Thyroid gland (tissue), 4 donors: ENCODE data around the gene SPAG17. TPM values are rescaled to one million over a fixed set of nuclear protein-coding genes. Genes with fewer than 3 reads are reported as not detected.

Source experiments
- DNase-seq, 2 donors: peaks; one replicate each; pipeline ENCODE4 v3.0.0-alpha.2; 2019
- H3K27ac ChIP-seq, 3 donors: fragments of 200-600 bp; sonication (generic); 1 replicate in 2 of 3; 2 replicates in 1 of 3; pipeline ENCODE4 v1.5.1; 2016 to 2019; ENCODE audit warnings: mild to moderate bottlenecking in 1 of 3, moderate library complexity in 1 of 3
- H3K27me3 ChIP-seq: fragments of 200-600 bp; sonication (generic); one replicate; pipeline ENCODE4 v1.5.1; 2019
- H3K36me3 ChIP-seq, 2 donors: fragments of 200-600 bp; sonication (generic); one replicate each; pipeline ENCODE4 v1.5.1; 2016 to 2019
- H3K4me1 ChIP-seq, 2 donors: fragments of 200-600 bp; sonication (generic); one replicate each; pipeline ENCODE4 v1.5.1; 2017 to 2019
- H3K4me3 ChIP-seq, 3 donors: fragments of 200-600 bp; sonication (generic); replicated peaks in 1 of 3; 1 replicate in 2 of 3; 2 replicates in 1 of 3; pipeline ENCODE4 v1.5.1; 2016; ENCODE audit warnings: mild to moderate bottlenecking in 1 of 3
- H3K9me3 ChIP-seq: fragments of 200-600 bp; sonication (generic); one replicate; pipeline ENCODE4 v1.5.1; 2017
- POLR2A ChIP-seq, 2 donors: fragments of 450-650 bp; IDR thresholded peaks; one replicate each; pipeline ENCODE4 v1.6.1; 2017; ENCODE audit warnings: antibody characterized with exemption in 2 of 2, mild to moderate bottlenecking in 2 of 2, moderate library complexity in 1 of 2
- WGBS, 2 donors: methylation state at CpG; one replicate each; pipeline ENCODE4 v1.1.5; 2017; 5-methylcytosine and 5-hydroxymethylcytosine counted together
- intact Hi-C: fragments of 100-400 bp; cut with DNase I; formaldehyde crosslinking; loops from one replicate; pipeline ENCODE4 v1.15.1; 2023
- total RNA-seq, 4 donors: library from RNA; depleted of rRNA; stranded (reverse); fragments of >200 nt; gene quantifications; one replicate each; pipeline ENCODE4 v1.2.3, GENCODE V29; 2016
- TF ChIP-seq, protein P1 (sequence below), 6 experiments: fragments of 200-600 bp in 3 of 6; fragments of 450-650 bp in 3 of 6; sonication (generic) in 3 of 6; IDR thresholded peaks; one replicate each; pipeline ENCODE4 v1.5.1; 2016 to 2019; ENCODE audit warnings: antibody characterized with exemption in 6 of 6, mild to moderate bottlenecking in 2 of 6, inconsistent platforms in 1 of 6, moderate library complexity in 1 of 6

Gene SPAG17
- total RNA-seq, 4 donors from 2014 or later: 0.81 to 14.6 (median 8.5) TPM

DNA sequence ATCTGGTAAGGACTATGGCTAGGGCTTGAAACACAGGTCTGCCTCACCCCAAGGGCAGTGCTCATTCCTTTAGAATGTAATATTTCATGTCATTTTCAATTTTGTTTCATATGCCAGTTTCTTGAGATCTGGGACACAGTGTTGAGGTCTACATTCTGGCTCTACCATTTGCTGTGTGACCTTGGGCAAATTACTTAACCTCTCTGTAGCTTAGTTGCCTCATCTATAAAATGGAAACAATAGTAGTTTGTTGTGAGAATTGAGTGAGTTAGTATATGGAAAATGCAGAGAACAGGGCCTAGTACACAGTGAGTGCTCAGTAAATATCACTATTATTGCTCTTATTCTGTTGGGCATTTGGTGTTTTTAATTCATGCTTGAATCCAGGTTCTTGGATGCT is 171.1 kb downstream of the SPAG17 start:
- TF ChIP-seq POLR2A (IDR thresholded peaks at IDR 0.05): no peak
- TF ChIP-seq, protein P1, sequence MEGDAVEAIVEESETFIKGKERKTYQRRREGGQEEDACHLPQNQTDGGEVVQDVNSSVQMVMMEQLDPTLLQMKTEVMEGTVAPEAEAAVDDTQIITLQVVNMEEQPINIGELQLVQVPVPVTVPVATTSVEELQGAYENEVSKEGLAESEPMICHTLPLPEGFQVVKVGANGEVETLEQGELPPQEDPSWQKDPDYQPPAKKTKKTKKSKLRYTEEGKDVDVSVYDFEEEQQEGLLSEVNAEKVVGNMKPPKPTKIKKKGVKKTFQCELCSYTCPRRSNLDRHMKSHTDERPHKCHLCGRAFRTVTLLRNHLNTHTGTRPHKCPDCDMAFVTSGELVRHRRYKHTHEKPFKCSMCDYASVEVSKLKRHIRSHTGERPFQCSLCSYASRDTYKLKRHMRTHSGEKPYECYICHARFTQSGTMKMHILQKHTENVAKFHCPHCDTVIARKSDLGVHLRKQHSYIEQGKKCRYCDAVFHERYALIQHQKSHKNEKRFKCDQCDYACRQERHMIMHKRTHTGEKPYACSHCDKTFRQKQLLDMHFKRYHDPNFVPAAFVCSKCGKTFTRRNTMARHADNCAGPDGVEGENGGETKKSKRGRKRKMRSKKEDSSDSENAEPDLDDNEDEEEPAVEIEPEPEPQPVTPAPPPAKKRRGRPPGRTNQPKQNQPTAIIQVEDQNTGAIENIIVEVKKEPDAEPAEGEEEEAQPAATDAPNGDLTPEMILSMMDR (IDR thresholded peaks at IDR 0.05): no peak
- H3K9me3 ChIP-seq: no peaks in the 10 kb centered on the region
- intact Hi-C loops: no loop called here
- no peak overlapping the region for H3K4me3 ChIP-seq
- DNase-seq: no peak
- H3K27me3 ChIP-seq: no peaks in the 10 kb centered on the region
- no peak overlapping the region for H3K27ac ChIP-seq
- H3K4me1 ChIP-seq: no peaks in the 10 kb centered on the region
- H3K36me3 ChIP-seq: no peaks in the 10 kb centered on the region

DNA sequence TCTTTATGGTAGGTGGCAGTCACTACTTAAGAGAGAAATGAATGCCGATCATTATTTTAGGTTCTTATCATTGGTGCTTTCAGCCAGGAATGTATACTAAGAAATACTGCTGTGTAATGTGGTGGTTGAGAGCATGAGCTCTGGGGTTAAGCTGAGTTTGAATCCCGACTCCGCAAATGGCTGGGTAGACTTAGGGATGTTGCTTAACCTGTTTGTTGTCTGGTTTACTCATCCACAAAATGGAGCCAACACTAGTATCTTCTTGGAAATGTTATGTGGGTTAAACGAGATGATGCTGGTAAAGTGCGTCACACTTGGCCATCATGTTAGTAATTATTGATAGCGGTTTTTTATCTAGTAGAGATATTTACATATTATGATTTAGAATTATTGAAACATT is 171.7 kb downstream of the SPAG17 start:
- 92 to 94% methylated on average over 6 of the region's 6 CpGs for WGBS, 2 donors
- no peaks in the 10 kb centered on the region for H3K36me3 ChIP-seq

DNA sequence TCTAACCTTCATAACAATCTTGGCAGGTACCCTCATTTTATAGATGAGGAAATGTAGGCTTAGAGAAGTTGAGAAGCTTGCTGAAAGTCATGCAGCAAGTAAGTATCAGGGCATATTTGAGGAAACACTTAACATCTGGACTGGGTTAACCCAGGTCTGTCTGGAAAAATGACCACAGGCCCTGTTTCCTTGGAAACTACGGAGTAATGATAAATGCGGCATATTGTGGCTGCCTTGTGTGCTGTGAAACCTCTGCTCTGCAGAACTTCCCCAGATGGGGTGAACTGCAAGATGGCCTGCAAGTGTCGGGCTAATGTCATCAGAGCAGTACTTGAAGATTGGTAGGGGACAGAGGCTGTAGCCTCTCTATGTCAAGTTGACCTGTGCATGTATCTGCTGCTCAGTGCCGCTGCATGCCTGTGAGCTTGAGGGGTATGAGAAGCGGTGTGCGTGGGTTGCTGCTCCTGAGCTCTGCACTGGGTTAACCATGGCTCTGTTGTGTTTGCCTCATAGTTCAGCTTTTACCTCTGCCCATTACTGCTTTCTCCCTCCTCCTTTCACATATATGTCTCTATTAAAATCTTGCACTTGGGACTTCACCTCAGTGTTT is 172.4 kb downstream of the SPAG17 start:
- DNase-seq: no peak
- H3K36me3 ChIP-seq: no peaks in the 10 kb centered on the region
- H3K4me3 ChIP-seq: no peak overlapping the region
- H3K9me3 ChIP-seq: no peaks in the 10 kb centered on the region
- no peaks in the 10 kb centered on the region for H3K4me1 ChIP-seq
- TF ChIP-seq, protein P1 (IDR thresholded peaks at IDR 0.05): no peak
- TF ChIP-seq POLR2A (IDR thresholded peaks at IDR 0.05): no peak
- H3K27me3 ChIP-seq: no peaks in the 10 kb centered on the region
- no peak overlapping the region for H3K27ac ChIP-seq
- intact Hi-C loops: no loop called here
- 81 to 83% methylated on average over 6 of the region's 6 CpGs for WGBS, 2 donors

More for the DNA sequence above, 171.7 kb downstream of the SPAG17 start:
- no peaks in the 10 kb centered on the region for H3K9me3 ChIP-seq
- intact Hi-C loops: no loop called here
- TF ChIP-seq, protein P1 (IDR thresholded peaks at IDR 0.05): no peak
- TF ChIP-seq POLR2A (IDR thresholded peaks at IDR 0.05): no peak
- no peaks in the 10 kb centered on the region for H3K4me1 ChIP-seq
- H3K4me3 ChIP-seq: no peak overlapping the region
- H3K27ac ChIP-seq: no peak overlapping the region
- DNase-seq: no peak
- no peaks in the 10 kb centered on the region for H3K27me3 ChIP-seq

DNA sequence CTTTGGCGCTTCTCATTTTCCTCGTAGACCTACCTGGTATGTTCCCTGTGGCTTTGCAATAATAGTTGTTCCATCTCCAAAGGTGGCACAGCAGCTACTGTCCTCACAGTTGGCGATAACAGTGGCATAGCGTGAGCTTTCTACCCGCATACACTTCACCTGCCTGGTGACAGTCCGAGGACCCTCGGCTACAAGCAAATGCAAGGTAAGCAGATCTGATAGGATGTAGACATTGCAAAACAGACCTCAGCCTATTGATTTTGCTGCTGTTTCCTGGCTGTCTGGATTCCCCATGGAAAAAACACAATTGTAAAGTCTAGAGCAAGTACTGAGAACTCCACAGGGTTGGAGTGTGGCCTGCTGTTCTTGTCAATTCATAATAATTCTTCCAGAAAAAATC is 177.0 kb downstream of the SPAG17 start:
- no peak for TF ChIP-seq POLR2A (IDR thresholded peaks at IDR 0.05)
- TF ChIP-seq, protein P1 (IDR thresholded peaks at IDR 0.05): no peak
- H3K9me3 ChIP-seq: no peaks in the 10 kb centered on the region
- H3K4me3 ChIP-seq: no peak overlapping the region
- no peak overlapping the region for H3K27ac ChIP-seq
- no peaks in the 10 kb centered on the region for H3K27me3 ChIP-seq
- H3K4me1 ChIP-seq: no peaks in the 10 kb centered on the region
- DNase-seq: no peak
- intact Hi-C loops: no loop called here
- 87 to 92% methylated on average over 7 of the region's 7 CpGs for WGBS, 2 donors
- no peaks in the 10 kb centered on the region for H3K36me3 ChIP-seq

DNA sequence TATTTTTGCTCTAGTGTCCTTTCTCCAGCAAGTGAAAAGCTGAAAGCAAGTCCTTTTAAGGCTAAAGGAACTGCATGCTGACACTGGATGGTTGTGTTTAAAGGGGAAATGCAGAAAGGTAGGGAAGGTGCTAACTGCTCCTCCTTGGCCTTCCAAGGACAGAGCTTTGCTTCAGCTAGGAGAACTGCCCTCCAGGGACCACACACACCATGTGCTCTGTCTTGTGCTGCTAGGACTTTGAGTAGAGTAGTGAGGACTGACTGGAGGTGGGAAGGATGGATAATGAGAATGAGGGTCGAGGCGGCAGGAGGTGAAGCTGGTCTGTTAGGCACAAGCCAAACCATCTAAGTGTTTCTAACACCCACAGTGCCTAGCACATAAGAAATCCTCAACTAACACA is 177.6 kb downstream of the SPAG17 start:
- TF ChIP-seq, protein P1 (IDR thresholded peaks at IDR 0.05): no peak
- no peak for TF ChIP-seq POLR2A (IDR thresholded peaks at IDR 0.05)
- Histone ChIP-seq H3K27me3 (no peaks in the 10 kb centered on the region), H3K9me3 (no peaks in the 10 kb centered on the region), H3K27ac (no peak overlapping the region), H3K4me1 (no peaks in the 10 kb centered on the region), H3K4me3 (no peak overlapping the region), H3K36me3 (no peaks in the 10 kb centered on the region)
- DNase-seq: no peak
- intact Hi-C loops: no loop called here
- 87 to 93% methylated on average over 2 of the region's 2 CpGs for WGBS, 2 donors
